ENCODE data around the gene GLYR1.

GRCh38 chr16:4777339-4778049 lies 69.6 kb downstream of the GLYR1 start:
- TF ChIP-seq MAX (IDR thresholded peaks at IDR 0.05) (no peak), CTCF (IDR thresholded peaks at IDR 0.05; ENCODE audit: low read depth, low read length, missing input control) (no peak), RAD21 (IDR thresholded peaks at IDR 0.05) (no peak), GABPA (IDR thresholded peaks at IDR 0.05 in 1 of 2, conservative IDR thresholded peaks at IDR 0.05 in 1 of 2) (no peak)
